GM10266 (cell line): ENCODE data around the gene MANEAL.
A peak's percentile ranks its signal among the peaks of the same experiment; 100 is the strongest.
"Not testable (repeated sequence)": the region's sequence is repeated elsewhere in the genome, so short reads cannot be mapped to it uniquely, and the experiment has no call there.

ENCODE experiments used
- DNase-seq: peaks from one replicate; pipeline ENCODE4 v3.0.0; 2012; ENCODE audit errors: extremely low spot score
- TF ChIP-seq, protein P1 (sequence below): IDR thresholded peaks from 2 replicates; pipeline ENCODE4 v1.5.1; 2012; ENCODE audit warnings: mild to moderate bottlenecking, low read depth; ENCODE audit not compliant: control insufficient read depth, insufficient read depth; ENCODE audit errors: missing control alignments

The MANEAL gene

DNA sequence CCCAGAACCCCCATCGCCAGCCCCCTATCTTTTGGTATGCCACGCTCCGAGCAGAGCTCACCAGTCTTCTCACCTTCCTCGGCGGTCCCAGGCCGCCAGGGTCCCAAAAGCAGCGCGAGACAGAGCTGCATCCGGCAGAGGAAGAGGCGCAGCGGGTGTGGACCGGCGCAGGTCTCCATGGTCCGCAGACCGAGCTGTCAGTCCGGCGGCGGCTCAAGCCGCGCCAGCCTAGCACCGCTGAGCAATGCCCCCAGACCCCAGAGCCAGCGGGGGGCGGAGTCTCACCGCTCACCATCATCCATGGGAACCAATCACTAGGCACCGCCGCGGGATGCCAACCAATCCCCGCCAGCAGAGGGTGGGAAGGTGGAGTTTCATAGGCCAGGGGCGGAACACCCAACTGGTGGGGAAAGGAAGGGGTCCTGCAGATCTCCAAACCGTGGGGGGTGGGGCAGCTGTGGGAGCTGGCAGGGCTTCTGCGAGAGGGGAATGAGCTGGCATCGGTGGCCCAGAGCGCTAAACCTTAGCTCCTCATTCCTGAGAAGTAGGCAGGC, 28.7 kb upstream of the MANEAL start, which contains the start of gene EPHA10:
Gene EPHA10, minus strand, starts transcription at position 233 of the 554 bp plus-strand sequence. Its CDS starts 54 bp downstream, at position 179.
- no peak for DNase-seq
- TF ChIP-seq, protein P1, sequence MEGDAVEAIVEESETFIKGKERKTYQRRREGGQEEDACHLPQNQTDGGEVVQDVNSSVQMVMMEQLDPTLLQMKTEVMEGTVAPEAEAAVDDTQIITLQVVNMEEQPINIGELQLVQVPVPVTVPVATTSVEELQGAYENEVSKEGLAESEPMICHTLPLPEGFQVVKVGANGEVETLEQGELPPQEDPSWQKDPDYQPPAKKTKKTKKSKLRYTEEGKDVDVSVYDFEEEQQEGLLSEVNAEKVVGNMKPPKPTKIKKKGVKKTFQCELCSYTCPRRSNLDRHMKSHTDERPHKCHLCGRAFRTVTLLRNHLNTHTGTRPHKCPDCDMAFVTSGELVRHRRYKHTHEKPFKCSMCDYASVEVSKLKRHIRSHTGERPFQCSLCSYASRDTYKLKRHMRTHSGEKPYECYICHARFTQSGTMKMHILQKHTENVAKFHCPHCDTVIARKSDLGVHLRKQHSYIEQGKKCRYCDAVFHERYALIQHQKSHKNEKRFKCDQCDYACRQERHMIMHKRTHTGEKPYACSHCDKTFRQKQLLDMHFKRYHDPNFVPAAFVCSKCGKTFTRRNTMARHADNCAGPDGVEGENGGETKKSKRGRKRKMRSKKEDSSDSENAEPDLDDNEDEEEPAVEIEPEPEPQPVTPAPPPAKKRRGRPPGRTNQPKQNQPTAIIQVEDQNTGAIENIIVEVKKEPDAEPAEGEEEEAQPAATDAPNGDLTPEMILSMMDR: no peak

DNA sequence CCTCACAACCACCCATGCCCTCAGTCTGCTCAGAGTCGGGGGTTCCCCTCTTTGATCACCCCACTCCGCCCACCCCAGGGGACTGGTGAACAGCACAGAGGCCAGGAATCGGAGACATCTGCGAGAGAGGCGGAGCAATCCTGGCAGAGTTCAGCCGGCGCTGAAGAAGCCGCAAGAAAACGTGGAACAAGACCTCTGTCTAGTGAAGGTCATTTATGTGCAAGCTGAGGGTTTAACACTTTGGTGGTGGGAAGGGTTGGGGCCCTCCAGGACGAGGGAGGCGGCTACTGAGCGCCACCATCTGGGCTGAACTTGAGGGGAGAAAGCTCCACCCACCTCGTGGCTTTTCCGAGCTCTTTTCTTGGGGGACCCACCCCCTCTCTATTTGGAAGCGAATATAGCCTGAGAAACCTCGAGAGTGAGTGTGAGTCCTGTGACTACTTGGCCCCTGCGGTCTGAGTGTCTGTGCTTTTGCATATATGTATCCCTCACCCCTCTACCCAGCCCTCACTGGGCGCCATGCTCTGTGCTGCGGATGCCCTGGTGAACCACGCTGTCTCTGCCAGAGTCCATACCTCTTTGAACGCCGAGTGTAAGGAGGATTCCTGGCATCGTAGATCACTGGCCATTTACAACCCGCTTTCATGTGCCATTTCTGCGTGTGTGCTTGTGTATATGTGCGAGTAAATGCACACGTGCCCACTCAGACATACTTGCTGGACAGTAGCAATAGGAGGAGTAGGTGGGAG, 27.6 kb upstream of the MANEAL start:
- DNase-seq: peak; percentile 58
- TF ChIP-seq, protein P1: peak; percentile 34

DNA sequence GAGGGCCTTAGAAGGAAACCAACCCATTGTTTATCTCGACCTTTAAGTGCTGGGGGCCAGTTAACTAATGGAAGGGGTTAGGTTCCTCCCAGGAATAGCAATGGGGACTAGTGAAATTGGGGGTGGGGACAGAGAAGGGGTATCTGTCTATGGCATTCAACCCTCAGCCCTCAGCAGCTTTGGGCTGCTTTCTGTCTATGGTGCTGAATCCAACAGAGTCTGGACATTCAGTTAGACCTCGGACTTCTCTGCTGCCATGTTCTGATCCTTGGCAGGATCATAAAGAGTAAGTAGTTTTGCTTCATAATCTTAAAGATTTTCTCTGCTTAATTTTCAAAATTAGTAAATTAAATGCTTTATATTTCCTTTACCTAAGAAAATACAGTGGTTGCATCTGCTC, 26.2 kb upstream of the MANEAL start:
- TF ChIP-seq, protein P1: no peak
- DNase-seq: no peak

DNA sequence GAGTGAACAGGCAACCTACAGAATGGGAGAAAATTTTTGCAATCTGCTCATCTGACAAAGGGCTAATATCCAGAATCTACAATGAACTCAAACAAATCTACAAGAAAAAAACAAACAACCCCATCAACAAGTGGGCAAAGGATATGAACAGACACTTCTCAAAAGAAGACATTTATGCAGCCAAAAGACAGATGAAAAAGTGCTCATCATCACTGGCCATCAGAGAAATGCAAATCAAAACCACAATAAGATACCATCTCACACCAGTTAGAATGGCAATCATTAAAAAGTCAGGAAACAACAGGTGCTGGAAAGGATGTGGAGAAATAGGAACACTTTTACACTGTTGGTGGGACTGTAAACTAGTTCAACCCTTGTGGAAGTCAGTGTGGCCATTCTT, 22.2 kb upstream of the MANEAL start:
- not testable (repeated sequence) for DNase-seq

DNA sequence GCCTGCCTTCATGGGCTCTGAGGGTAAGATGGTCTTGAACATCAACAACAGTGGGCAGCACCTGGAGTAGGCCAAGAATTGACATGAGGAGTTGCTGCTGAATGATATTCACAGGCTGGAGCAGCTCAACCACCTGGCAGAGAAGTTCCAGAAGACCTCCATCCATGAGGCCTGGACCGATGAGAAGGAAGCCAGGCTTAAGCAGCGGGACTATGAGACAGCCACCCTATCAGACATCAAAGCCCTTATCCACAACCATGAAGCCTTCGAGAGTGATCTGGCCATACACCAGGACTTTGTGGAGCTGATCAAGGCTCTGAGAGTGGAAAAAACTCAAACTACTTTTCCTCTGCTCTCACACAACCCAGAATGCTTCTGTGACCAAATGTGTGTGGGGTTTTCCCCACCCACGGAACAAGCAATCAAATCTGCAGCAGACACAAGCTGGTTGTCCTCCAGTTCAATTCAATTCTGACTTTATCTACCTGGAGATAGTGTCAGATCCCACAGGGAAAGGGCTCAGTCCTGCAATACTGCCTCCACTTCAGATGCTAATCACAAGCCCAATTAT, 16.6 kb upstream of the MANEAL start:
- TF ChIP-seq, protein P1: no peak

DNA sequence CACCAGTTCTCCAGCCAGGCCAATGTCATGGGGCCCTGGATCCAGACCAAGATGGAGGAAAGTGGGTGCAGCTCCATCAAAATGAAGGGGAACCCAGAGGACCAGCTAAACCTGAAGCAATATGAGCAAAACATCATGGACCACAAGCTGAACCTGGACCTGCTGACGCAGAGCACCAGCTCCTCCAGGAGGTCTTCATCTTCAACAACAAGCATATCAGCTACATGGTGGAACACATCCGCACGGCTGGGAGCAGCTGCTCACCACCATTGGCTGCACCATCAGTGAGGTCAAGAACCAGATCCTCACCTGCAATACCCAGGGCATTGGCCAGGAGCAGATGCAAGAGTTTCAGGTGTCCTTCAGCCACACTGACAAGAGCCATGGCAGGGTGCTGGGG, 15.0 kb upstream of the MANEAL start:
- TF ChIP-seq, protein P1: no peak

More for the DNA sequence above, 16.6 kb upstream of the MANEAL start:
- no peak for DNase-seq

DNA sequence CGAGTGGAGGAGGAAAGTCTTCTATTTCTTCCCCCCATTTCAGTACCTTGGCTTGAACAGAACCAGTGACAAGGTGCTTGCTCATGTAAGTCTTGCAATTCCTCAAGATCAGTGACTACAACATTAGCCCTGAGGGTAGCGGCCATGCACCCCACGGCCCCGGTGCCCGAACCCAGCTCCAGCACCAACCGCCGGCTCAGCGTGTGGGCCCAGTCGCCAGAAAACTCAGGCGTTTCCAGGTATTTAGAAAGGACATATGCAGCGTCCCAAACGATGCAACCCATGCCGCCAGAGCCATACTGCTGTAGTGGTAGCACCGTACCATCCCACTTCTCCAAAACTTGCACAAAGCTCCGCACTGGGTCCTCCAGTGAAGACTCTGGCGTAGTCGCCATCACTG, 11.2 kb upstream of the MANEAL start:
- TF ChIP-seq, protein P1: no peak
- no peak for DNase-seq

More for the DNA sequence above, 15.0 kb upstream of the MANEAL start:
- no peak for DNase-seq
